Heart left ventricle (tissue), 13 donors: Measurements from ENCODE around the gene TRIAP1.

Source experiments
- CTCF ChIP-seq, 12 donors: fragments of 200-600 bp; sonication (generic) in 4 of 12; IDR thresholded peaks; one replicate each; pipeline versions ENCODE4 v1.5.0 to v1.8.0; 2018 to 2022; ENCODE audit warnings: antibody characterized with exemption in 12 of 12, mild to moderate bottlenecking in 5 of 12
- POLR2A ChIP-seq, 2 donors: fragments of 450-650 bp; IDR thresholded peaks; one replicate each; pipeline ENCODE4 v1.6.1; 2017; ENCODE audit warnings: antibody characterized with exemption in 2 of 2, mild to moderate bottlenecking in 2 of 2, moderate library complexity in 2 of 2
- donor health status: ischemic (EF 13 %, LVEDD 7.1; RV severe dilation, severe dysfunction).
- donor health status: DM: no; HTN: yes; CAD: no.
- donor health status: DM: no; HTN: no; CAD: no.
- donor health status: ischemic (EF 25% LVEDD 6.9; RV normal size, moderate dysfunction).
- donor health status: ischemic (EF 25% LVEDD 5.7; RV mildly dilated, moderate dysfunction).
- donor health status: ischemic (EF 35%, LVEDD 5.7; RV mildly dilated, moderate dysfunction).
- donor health status: nonischemic (EF 11% LVEDD 7.7; RV severe dilation, severe dysfunction).
- donor health status: DM: yes; HTN: yes; CAD: no.
- donor health status: PGD.
- donor health status: ischemic (EF 29% LVEDD 5.4; RV normal size, mild dysfunction).
- donor health status: nonischemic (EF 23%, LVEDD 6.1; RV moderate dilation, normal function).

GRCh38 chr12:120425797-120426196, 20.4 kb downstream of the TRIAP1 start:
- TF ChIP-seq CTCF (IDR thresholded peaks at IDR 0.05) (no peak), POLR2A (IDR thresholded peaks at IDR 0.05) (no peak)
